GM12878 (cell line): Measurements from ENCODE around the gene DPY19L2. TPM values are rescaled to one million over a fixed set of nuclear protein-coding genes. Genes with fewer than 3 reads are reported as not detected.
"Not testable (repeated sequence)": the region's sequence is repeated elsewhere in the genome, so short reads cannot be mapped to it uniquely, and the experiment has no call there.

ENCODE experiments used
- ATAC-seq: fragments of 200-7000 bp; cut with Tn5 transposase; 3 replicates; pipeline ENCODE4 v1.9.1; 2020; ENCODE audit warnings: mild to moderate bottlenecking, moderate library complexity
- BruUV-seq: library from RNA; stranded (reverse); fragments of 400-500 nt; replicated peaks from 2 replicates; lab custom pipeline; 2021; lab: Mats Ljungman, UMichigan
- CTCF ChIA-PET: fragments of 300-600 bp; sonication (Branson Sonifier 250); formaldehyde crosslinking; extraction: SDS; loops from one replicate; lab custom pipeline; 2021; ENCODE audit warnings: inconsistent platforms; lab: Yijun Ruan, JAX
- POLR2A ChIA-PET: fragments of 350-600 bp; formaldehyde crosslinking; extraction: SDS; loops from one replicate; lab custom pipeline; 2021; ENCODE audit warnings: inconsistent platforms; lab: Charles Lee
- RAD21 ChIA-PET: fragments of 300-600 bp; sonication (Branson Sonifier 250); formaldehyde crosslinking; loops from one replicate; lab custom pipeline; 2023; ENCODE audit warnings: antibody characterized with exemption; ENCODE audit not compliant: unreplicated experiment; lab: Charles Lee
- SMC1A ChIA-PET: fragments of 300-600 bp; sonication (Branson Sonifier 250); formaldehyde crosslinking; loops from one replicate; lab custom pipeline; 2023; ENCODE audit not compliant: unreplicated experiment, uncharacterized antibody; lab: Charles Lee
- DNase-seq: peaks from one replicate; pipeline ENCODE4 v3.0.0-alpha.2; 2011; ENCODE audit warnings: low read depth, low spot score
- FAIRE-seq: peaks from 3 replicates; lab custom pipeline; 2011; peaks lifted over from hg19 to GRCh38; lab: Jason Lieb, UNC
- H2AFZ ChIP-seq: 2 replicates; pipeline ENCODE4 v1.6.0; 2011; ENCODE audit warnings: low read depth, low read length, control low read depth; ENCODE audit not compliant: control insufficient read depth
- H3K27ac ChIP-seq: 2 replicates; pipeline ENCODE4 v1.5.1; 2011; ENCODE audit warnings: control low read depth; ENCODE audit not compliant: control insufficient read depth, insufficient read depth
- H3K27me3 ChIP-seq, 2 experiments: replicated peaks in 1 of 2; 2 replicates each; pipeline versions ENCODE4 v1.6.0 to v1.6.1; 2011; ENCODE audit warnings: low read length in 1 of 2; ENCODE audit not compliant: control insufficient read depth in 2 of 2, insufficient read depth in 2 of 2
- H3K36me3 ChIP-seq, 2 experiments: 2 replicates each; pipeline ENCODE4 v1.5.1; 2011; ENCODE audit warnings: low read length in 1 of 2; ENCODE audit not compliant: control insufficient read depth in 2 of 2, insufficient read depth in 2 of 2
- H3K4me1 ChIP-seq: 2 replicates; pipeline ENCODE4 v1.6.1; 2011; ENCODE audit warnings: mild to moderate bottlenecking, low read length, moderate library complexity, mixed read lengths; ENCODE audit not compliant: control insufficient read depth, insufficient read depth
- H3K4me2 ChIP-seq: 2 replicates; pipeline ENCODE4 v1.6.0; 2011; ENCODE audit warnings: control low read depth; ENCODE audit not compliant: control insufficient read depth, insufficient read depth
- H3K4me3 ChIP-seq: fragments of 200-600 bp; sonication (generic); 2 replicates; pipeline ENCODE4 v1.5.1; 2016
- H3K79me2 ChIP-seq: 2 replicates; pipeline ENCODE4 v1.6.0; 2011; ENCODE audit warnings: low read length; ENCODE audit not compliant: control insufficient read depth, insufficient read depth
- H3K9ac ChIP-seq: 2 replicates; pipeline ENCODE4 v1.8.0; 2011; ENCODE audit warnings: low read length, control low read depth, mixed read lengths; ENCODE audit not compliant: control insufficient read depth, insufficient read depth
- H3K9me3 ChIP-seq: replicated peaks from 3 replicates; pipeline ENCODE4 v1.5.1; 2011; ENCODE audit warnings: mild to moderate bottlenecking, low read length; ENCODE audit not compliant: control insufficient read depth, insufficient read depth
- H4K20me1 ChIP-seq: 2 replicates; pipeline ENCODE4 v1.6.0; 2011; ENCODE audit not compliant: control insufficient read depth, insufficient read depth
- RUNX3 ChIP-seq: IDR thresholded peaks from 2 replicates; pipeline ENCODE4 v1.6.1; 2012; ENCODE audit warnings: low read length, inconsistent platforms
- TCF7 ChIP-seq: IDR thresholded peaks from 2 replicates; pipeline ENCODE4 v1.6.1; 2014; ENCODE audit warnings: antibody characterized with exemption, borderline replicate concordance
- WGBS: methylation state at CpG from one replicate; pipeline ENCODE4 v1.1.6; 2016; ENCODE audit warnings: low lambda C conversion rate; ENCODE audit not compliant: insufficient replicate concordance, insufficient coverage; ENCODE audit errors: missing lambda C conversion rate; 5-methylcytosine and 5-hydroxymethylcytosine counted together
- in situ Hi-C: fragments of 300-500 bp; cut with MboI; formaldehyde crosslinking; loops from 9 replicates; pipeline ENCODE4 v1.14.3; 2018; ENCODE audit warnings: mixed read lengths
- intact Hi-C: fragments of 100-400 bp; cut with micrococcal nuclease; formaldehyde crosslinking; loops from one replicate; pipeline ENCODE4 v1.14.2; 2022; ENCODE audit not compliant: unreplicated experiment
- polyA plus RNA-seq, 11 experiments: library from polyadenylated mRNA; depleted of rRNA in 4 of 11; unstranded in 6 of 11; stranded (reverse) in 5 of 11; fragments of >200 nt; fragmentation: Nextera tagmentation in 4 of 11; fragmentation: Illumina TruSeq in 1 of 11; extraction: Ambion mirVana in 4 of 11; extraction: Trizol in 1 of 11; gene quantifications; 1 replicate in 1 of 11; 2 replicates in 10 of 11; pipeline versions ENCODE4 v1.2.1 to v1.2.3, GENCODE V29; 2011 to 2016; ENCODE audit warnings: inconsistent platforms in 2 of 11, missing spikeins in 2 of 11, low read depth in 1 of 11
- total RNA-seq, 4 experiments: library from RNA; depleted of rRNA in 3 of 4; stranded (reverse); fragments of >200 nt in 3 of 4; fragmentation: Illumina TruSeq in 1 of 4; extraction: Trizol in 1 of 4; gene quantifications; 2 replicates each; pipeline versions ENCODE4 v1.2.1 to v1.2.3, GENCODE V29; 2013 to 2021

The DPY19L2 gene
- total and polyA plus RNA-seq, 10 of the 15 experiments (the other 5 are each of a cell fraction or from before 2014, with no cell fraction given), result 0.04 to 1.0 (median 0.18) TPM; not detected in 4

- 79% methylated on average over 1 of the region's 1 CpG for WGBS
- POLR2A ChIA-PET, FAIRE-seq, H2AFZ ChIP-seq, H3K36me3 ChIP-seq, H3K4me3 ChIP-seq, RAD21 ChIA-PET, SMC1A ChIA-PET, H3K9me3 ChIP-seq, H3K9ac ChIP-seq, H3K4me1 ChIP-seq, H3K27ac ChIP-seq, H3K27me3 ChIP-seq, DNase-seq, H3K79me2 ChIP-seq, BruUV-seq, H3K4me2 ChIP-seq, CTCF ChIA-PET, in situ Hi-C loops, H4K20me1 ChIP-seq, intact Hi-C loops: not testable (repeated sequence)
- peak; percentile 53; the same call in 1 of the 2 replicates for TF ChIP-seq TCF7
- TF ChIP-seq RUNX3, result peak; percentile 69
- ATAC-seq, result peak; percentile 34; the same call in 2 of the 3 replicates
Measured at GRCh38 chr12:63714409-63714808, 46.1 kb upstream of the DPY19L2 start.

DNA sequence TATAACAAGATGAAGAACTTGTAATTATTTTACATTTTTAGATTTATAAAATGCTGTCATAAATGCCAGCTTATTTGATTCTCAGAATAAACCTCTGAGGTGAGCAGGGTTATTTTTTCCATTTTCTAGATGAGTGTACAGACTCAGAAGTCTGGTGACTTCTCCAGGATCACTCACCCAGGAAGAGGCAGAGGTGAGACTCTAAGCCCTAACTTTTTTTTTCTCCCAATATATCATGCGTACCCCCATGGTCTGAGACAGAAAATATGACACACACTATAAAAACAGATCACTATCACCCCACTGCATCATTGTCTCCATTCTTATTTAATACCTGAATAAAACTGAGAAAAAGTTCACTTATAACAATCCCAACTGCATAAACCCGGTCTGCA, 45.4 kb upstream of the DPY19L2 start:
- H3K9me3 ChIP-seq, H3K27ac ChIP-seq, H3K4me2 ChIP-seq, SMC1A ChIA-PET, intact Hi-C loops, CTCF ChIA-PET, H3K79me2 ChIP-seq, DNase-seq, POLR2A ChIA-PET, in situ Hi-C loops, H3K4me1 ChIP-seq, H4K20me1 ChIP-seq, FAIRE-seq, BruUV-seq, H3K27me3 ChIP-seq, H3K36me3 ChIP-seq, H2AFZ ChIP-seq, H3K9ac ChIP-seq, H3K4me3 ChIP-seq, RAD21 ChIA-PET: not testable (repeated sequence)
- ATAC-seq, result peak; percentile 32
- 10% methylated on average over 2 of the region's 2 CpGs for WGBS

DNA sequence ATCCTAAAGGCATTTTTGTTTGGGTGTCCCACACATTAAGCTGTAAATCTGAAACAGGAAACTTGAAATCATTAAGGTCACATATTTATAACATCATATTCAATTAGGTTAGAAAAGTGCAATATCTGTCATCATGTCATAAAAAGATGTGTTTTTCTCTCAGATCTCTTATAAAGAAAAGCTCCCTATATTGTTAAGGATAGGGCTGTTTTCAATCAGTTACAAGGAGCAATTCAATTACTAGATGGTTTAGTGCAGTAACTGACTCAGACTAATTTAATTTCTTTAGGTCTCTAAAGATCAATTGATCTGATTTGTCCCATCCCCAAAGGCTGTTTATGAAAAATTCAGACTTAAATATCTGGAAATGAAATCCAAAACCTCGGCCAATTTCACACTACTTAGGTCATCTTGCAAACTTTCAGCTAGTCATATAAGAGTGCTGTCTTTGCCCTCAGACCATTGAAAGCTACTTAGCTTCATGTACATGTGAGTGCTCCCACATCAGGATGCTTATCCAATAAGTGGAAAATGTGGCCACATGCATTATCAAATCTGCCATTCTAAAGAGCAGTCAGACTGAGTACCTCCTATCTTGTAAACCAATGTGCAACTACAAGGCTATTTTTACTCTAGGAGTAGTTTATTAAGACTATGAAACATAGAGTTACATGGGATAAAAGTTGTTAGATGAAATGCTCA, 44.8 kb upstream of the DPY19L2 start:
- H3K4me1 ChIP-seq, H2AFZ ChIP-seq, H3K27ac ChIP-seq, H3K36me3 ChIP-seq, H4K20me1 ChIP-seq, intact Hi-C loops, H3K9me3 ChIP-seq, RAD21 ChIA-PET, CTCF ChIA-PET, in situ Hi-C loops, H3K79me2 ChIP-seq, SMC1A ChIA-PET, H3K4me3 ChIP-seq, H3K27me3 ChIP-seq, BruUV-seq, H3K9ac ChIP-seq, H3K4me2 ChIP-seq, POLR2A ChIA-PET, DNase-seq: not testable (repeated sequence)
- 56% methylated on average over 1 of the region's 1 CpG for WGBS
- FAIRE-seq, result peak; percentile 52
- ATAC-seq, result peak; percentile 55
